GM10248 (cell line): ENCODE data around the gene RBSN.

Experiments
- CTCF ChIA-PET: fragments of 300-600 bp; sonication (Branson Sonifier 250); formaldehyde crosslinking; extraction: SDS; loops from one replicate; lab custom pipeline; 2021; ENCODE audit warnings: antibody characterized with exemption; lab: Yijun Ruan, JAX
- POLR2A ChIA-PET: fragments of 350-650 bp; sonication (Branson Sonifier 250); formaldehyde crosslinking; extraction: SDS; loops from one replicate; lab custom pipeline; 2020; ENCODE audit warnings: antibody characterized with exemption; lab: Yijun Ruan, JAX
- DNase-seq: peaks from one replicate; pipeline ENCODE4 v3.0.0; 2012; ENCODE audit errors: extremely low spot score
- CTCF ChIP-seq: IDR thresholded peaks from 2 replicates; pipeline ENCODE4 v1.5.1; 2012; ENCODE audit warnings: mild to moderate bottlenecking, low read depth; ENCODE audit errors: extremely low read depth, missing control alignments, control extremely low read depth

RBSN gene

DNA sequence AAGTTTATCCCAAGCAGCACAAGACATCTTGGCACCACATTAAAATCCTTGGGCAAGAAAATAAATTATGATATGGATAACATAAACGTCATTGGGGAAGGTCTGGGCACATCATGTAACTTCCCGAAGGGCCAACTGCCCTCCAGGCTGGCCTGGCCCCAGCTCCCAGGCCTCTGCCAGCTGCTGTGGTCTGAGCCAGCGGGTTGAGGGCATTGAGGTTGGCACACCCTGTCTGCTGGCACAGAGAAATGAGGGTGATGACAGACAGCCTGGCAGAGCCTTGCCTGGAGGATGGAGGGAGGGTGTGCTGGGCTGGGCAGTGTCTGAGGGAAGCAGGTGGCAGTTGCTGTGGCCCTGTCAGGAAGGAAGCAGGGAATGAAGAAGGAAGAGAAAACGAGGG lies 3.3 kb upstream of the RBSN start:
- ChIA-PET POLR2A (no interaction called here), CTCF (interaction anchor here (1.0 to 1.6 kb wide), 4 partner anchors 16 to 303 kb away, joined by 3 to 7 read pairs (median 4); no protein-coding TSS in a partner anchor)
- DNase-seq, result no peak
- no peak for TF ChIP-seq CTCF

DNA sequence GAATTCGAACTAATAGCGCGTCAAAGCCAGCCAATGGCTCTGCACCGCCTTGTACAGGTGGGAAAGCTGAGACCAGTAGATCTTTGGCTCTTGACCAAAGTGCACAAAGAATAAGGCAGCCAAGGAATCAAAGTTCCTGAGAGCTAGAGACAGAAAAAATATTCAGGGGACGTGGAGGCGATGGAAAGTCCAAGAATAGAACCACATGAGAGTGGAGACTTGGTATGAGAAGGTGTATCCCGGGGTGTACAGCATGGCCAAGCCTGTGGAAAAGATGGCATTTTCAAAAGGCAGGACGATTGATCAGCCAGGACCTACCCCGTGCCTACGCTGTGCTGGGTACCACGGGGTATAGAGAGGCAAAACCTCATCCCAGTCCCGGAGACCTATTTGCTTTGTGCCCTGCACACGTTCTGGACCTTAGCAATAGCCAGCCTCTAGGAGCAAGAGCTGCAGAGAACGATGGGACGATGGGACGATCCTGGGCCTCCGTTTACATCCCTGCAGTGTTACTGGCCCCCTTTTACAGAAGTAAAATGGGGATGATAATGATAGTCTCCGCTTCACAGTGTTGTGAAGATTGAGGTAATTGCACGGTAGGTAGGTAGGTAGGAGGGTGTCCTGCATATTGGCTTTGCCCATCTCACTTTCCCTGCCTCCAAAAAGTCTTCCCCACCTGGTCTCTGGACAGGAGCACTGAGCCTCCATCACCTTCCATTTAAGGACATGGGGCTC lies 583 bp upstream of the RBSN start:
- ChIA-PET POLR2A (interaction anchor here (0.6 to 1.4 kb wide), 3 partner anchors 11 to 111 kb away, joined by 3 read pairs; no protein-coding TSS in a partner anchor), CTCF (interaction anchor here (0.7 to 3.4 kb wide), 9 partner anchors 9 to 168 kb away, joined by 3 to 28 read pairs (median 3); no protein-coding TSS in a partner anchor)

GRCh38 chr3:15097891-15098290 lies 1.1 kb downstream of the RBSN start:
- POLR2A ChIA-PET, result interaction anchor here (0.7 to 1.4 kb wide), 2 partner anchors 9 to 609 kb away, joined by 3 to 7 read pairs; no protein-coding TSS in a partner anchor
- CTCF ChIA-PET, result interaction anchor here (1.0 to 3.4 kb wide), 7 partner anchors 10 to 47 kb away, joined by 3 to 28 read pairs (median 4); no protein-coding TSS in a partner anchor
- TF ChIP-seq CTCF, result no peak
- no peak for DNase-seq

More for the DNA sequence above, 583 bp upstream of the RBSN start:
- DNase-seq, result no peak
- TF ChIP-seq CTCF, result no peak

- TF ChIP-seq CTCF, result no peak
- no peak for DNase-seq
- ChIA-PET CTCF (interaction anchor here (1.4 to 1.5 kb wide), 2 partner anchors 45 to 107 kb away, joined by 4 to 7 read pairs; no protein-coding TSS in a partner anchor), POLR2A (no interaction called here)
Measured at GRCh38 chr3:15096046-15096445, 2.9 kb downstream of the RBSN start.

DNA sequence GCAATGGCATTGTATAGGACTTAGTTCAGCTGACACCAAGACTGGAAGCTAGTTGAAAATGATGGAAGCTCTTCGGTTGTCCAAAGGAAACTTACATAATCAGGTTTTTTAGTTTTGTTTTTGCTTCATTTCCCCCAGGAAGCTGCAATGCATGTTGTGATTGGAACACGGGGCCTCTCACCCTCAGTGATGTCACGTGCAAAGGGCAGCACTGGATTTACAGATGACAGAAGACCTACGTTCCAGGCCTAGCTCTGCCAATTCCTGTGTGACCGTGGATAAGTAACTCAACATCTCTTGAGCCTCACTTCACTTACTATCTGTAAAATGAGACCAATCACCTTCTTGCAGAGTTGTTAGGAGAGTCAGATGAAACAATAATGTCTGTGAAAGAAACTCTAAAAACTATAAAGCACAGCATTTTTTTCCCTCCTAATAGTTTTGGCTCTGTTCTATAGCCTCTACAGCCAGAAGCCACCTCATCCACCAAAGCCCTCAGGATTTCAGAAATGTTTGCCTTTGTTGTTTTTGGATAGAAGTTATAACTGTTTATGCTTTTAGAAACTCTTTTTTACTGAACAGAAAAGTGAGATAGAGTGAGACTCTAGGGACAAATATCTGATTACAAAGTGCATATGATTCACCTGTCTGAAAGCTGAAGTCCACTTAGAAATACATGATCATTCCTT lies 4.6 kb downstream of the RBSN start:
- no peak for TF ChIP-seq CTCF
- DNase-seq, result no peak
- ChIA-PET POLR2A (no interaction called here), CTCF (interaction anchor here (0.7 to 1.4 kb wide), 3 partner anchors 12 to 43 kb away, joined by 4 to 7 read pairs (median 4); no protein-coding TSS in a partner anchor)

DNA sequence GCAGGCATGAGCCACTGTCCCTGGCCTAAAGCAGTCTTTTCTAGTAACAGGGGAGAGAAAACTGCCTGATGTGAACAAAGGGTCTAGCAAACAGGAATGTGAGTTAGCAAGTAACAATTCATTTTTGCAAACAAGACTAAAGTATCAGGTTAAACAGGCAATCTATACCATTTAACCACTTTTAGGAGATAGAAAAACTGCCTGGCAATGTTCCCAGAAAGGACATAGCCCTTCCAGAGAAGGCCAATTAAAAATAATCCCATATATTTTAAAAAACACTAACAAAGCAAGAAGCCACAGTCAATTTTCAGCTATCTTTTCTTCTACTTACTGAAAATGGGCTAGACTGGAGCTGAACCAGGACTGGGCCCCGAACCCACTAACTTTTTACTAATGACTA lies 6.3 kb downstream of the RBSN start:
- no peak for TF ChIP-seq CTCF
- no peak for DNase-seq
- ChIA-PET POLR2A (no interaction called here), CTCF (interaction anchor here (1.1 to 1.2 kb wide), 2 partner anchors 15 to 23 kb away, joined by 3 to 5 read pairs; no protein-coding TSS in a partner anchor)
